Uterus (tissue), 4 donors: ENCODE results near the gene ANAPC15. TPM values are rescaled to one million over a fixed set of nuclear protein-coding genes. Genes with fewer than 3 reads are reported as not detected.

Source experiments
- DNase-seq, 2 donors: peaks; one replicate each; pipeline ENCODE4 v3.0.0-alpha.2; 2019 to 2020
- H3K27ac ChIP-seq, 2 donors: fragments of 200-600 bp; sonication (generic); 1 replicate in 1 of 2; 2 replicates in 1 of 2; pipeline ENCODE4 v1.5.1; 2016 to 2018
- H3K27me3 ChIP-seq, 2 donors: fragments of 200-600 bp; sonication (generic); one replicate each; pipeline ENCODE4 v1.5.1; 2018 to 2019; ENCODE audit warnings: control low read depth in 1 of 2
- H3K36me3 ChIP-seq, 2 donors: fragments of 200-600 bp; sonication (generic); one replicate each; pipeline ENCODE4 v1.5.1; 2019; ENCODE audit warnings: control low read depth in 1 of 2
- H3K4me1 ChIP-seq, 2 donors: fragments of 200-600 bp; sonication (generic); one replicate each; pipeline ENCODE4 v1.5.1; 2018 to 2019; ENCODE audit warnings: control low read depth in 1 of 2
- H3K4me3 ChIP-seq, 2 donors: fragments of 200-600 bp; sonication (generic); 1 replicate in 1 of 2; 2 replicates in 1 of 2; pipeline ENCODE4 v1.5.1; 2018 to 2019; ENCODE audit warnings: mild to moderate bottlenecking in 1 of 2
- H3K9me3 ChIP-seq, 2 donors: fragments of 200-600 bp; sonication (generic); one replicate each; pipeline ENCODE4 v1.5.1; 2019; ENCODE audit warnings: control low read depth in 1 of 2
- CTCF ChIP-seq, 4 experiments: fragments of 200-600 bp in 2 of 4; fragments of 450-650 bp in 2 of 4; sonication (generic) in 2 of 4; IDR thresholded peaks; one replicate each; pipeline ENCODE4 v1.5.1; 2016 to 2019; ENCODE audit warnings: antibody characterized with exemption in 4 of 4, mild to moderate bottlenecking in 2 of 4, moderate library complexity in 1 of 4
- POLR2A ChIP-seq, 2 donors: fragments of 450-650 bp; IDR thresholded peaks; one replicate each; pipeline ENCODE4 v1.6.1; 2016; ENCODE audit warnings: antibody characterized with exemption in 2 of 2, mild to moderate bottlenecking in 1 of 2, moderate library complexity in 1 of 2
- intact Hi-C: fragments of 100-400 bp; cut with DNase I; formaldehyde crosslinking; loops from one replicate; pipeline ENCODE4 v1.15.1; 2023; ENCODE audit warnings: low total_unique reads
- total RNA-seq, 4 donors: library from RNA; depleted of rRNA in 3 of 4; stranded (reverse); fragments of >200 nt in 3 of 4; gene quantifications; one replicate each; pipeline versions ENCODE4 v1.1.0 to v1.2.4, GENCODE V29; 2014 to 2023
- donor health status: DM: yes; HTN: yes; CAD: no.

The ANAPC15 gene
- total RNA-seq, 4 donors from 2014 or later = 6.5 to 56.9 (median 20.7) TPM

DNA sequence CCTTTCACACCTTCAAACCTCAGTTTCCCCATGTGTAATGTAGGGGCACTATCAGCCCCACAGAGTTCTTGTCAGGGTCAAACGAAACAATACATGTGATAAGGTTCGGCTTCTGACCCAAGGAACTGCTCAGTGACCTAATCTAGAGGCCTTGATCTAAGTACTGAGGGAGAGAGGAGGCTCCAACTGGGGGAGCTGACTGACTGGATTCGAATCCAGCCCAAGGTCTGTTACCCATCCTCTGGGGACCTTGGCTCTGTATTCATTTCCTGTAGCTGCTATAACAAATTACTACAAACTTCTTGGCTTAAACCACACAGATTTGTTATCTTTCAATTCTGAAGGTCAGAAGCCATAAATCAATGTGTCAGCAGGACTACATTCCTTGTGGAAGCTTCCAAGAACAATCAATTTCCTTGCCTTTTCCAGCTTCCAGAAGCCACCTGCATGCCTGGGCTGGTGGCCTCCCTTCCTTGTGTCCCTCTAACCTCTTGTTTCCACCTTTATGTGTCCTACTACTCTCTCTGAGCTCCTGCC lies 10.7 kb upstream of the ANAPC15 start:
- no peak for DNase-seq
- Histone ChIP-seq H3K9me3 (no peaks in the 10 kb centered on the region), H3K4me1 (no peaks in the 10 kb centered on the region), H3K4me3 (no peak overlapping the region), H3K27me3 (no peaks in the 10 kb centered on the region), H3K36me3 (no peaks in the 10 kb centered on the region), H3K27ac (no peak overlapping the region)
- TF ChIP-seq POLR2A (IDR thresholded peaks at IDR 0.05) (no peak), CTCF (IDR thresholded peaks at IDR 0.05) (no peak)
- intact Hi-C loops = no loop called here

GRCh38 chr11:72122607-72123006 lies 10.1 kb upstream of the ANAPC15 start:
- Histone ChIP-seq H3K9me3 (no peaks in the 10 kb centered on the region), H3K4me3 (no peak overlapping the region), H3K36me3 (no peaks in the 10 kb centered on the region), H3K27me3 (no peaks in the 10 kb centered on the region), H3K27ac (no peak overlapping the region), H3K4me1 (no peaks in the 10 kb centered on the region)
- intact Hi-C loops = no loop called here
- no peak for DNase-seq
- no peak for TF ChIP-seq POLR2A (IDR thresholded peaks at IDR 0.05)
- no peak for TF ChIP-seq CTCF (IDR thresholded peaks at IDR 0.05)

DNA sequence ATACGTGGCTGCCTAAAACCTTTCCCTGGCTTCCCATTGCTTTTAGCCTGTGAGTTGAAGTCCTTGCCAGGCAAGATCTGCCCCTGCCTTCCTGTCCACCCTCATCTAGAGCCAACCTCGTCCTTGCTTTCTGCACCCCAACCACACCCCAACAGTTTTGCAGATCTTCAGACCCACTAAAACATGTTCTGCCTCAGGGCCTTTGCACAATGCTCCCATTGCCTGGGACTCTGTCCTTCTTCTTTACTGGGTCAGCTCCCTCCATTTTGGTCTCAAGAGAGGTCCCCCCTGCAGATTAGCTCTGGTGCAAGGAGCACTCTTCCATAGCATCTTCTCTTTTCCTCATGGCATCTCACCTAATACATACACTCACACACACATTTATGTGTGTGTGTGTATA lies 8.4 kb upstream of the ANAPC15 start:
- H3K36me3 ChIP-seq = no peaks in the 10 kb centered on the region
- no peak overlapping the region for H3K27ac ChIP-seq

GRCh38 chr11:72119198-72119597 lies 6.7 kb upstream of the ANAPC15 start:
- no peak for TF ChIP-seq POLR2A (IDR thresholded peaks at IDR 0.05)
- no peak for TF ChIP-seq CTCF (IDR thresholded peaks at IDR 0.05)
- DNase-seq = no peak
- intact Hi-C loops = no loop called here
- H3K27me3 ChIP-seq = no peaks in the 10 kb centered on the region
- no peak overlapping the region for H3K4me3 ChIP-seq
- no peaks in the 10 kb centered on the region for H3K4me1 ChIP-seq
- no peaks in the 10 kb centered on the region for H3K36me3 ChIP-seq
- H3K9me3 ChIP-seq = no peaks in the 10 kb centered on the region
- H3K27ac ChIP-seq = no peak overlapping the region

More for the DNA sequence above, 8.4 kb upstream of the ANAPC15 start:
- no peak for DNase-seq
- no peak for TF ChIP-seq CTCF (IDR thresholded peaks at IDR 0.05)
- no peak for TF ChIP-seq POLR2A (IDR thresholded peaks at IDR 0.05)
- Histone ChIP-seq H3K4me3 (no peak overlapping the region), H3K27me3 (no peaks in the 10 kb centered on the region), H3K9me3 (no peaks in the 10 kb centered on the region), H3K4me1 (no peaks in the 10 kb centered on the region)
- intact Hi-C loops = no loop called here

DNA sequence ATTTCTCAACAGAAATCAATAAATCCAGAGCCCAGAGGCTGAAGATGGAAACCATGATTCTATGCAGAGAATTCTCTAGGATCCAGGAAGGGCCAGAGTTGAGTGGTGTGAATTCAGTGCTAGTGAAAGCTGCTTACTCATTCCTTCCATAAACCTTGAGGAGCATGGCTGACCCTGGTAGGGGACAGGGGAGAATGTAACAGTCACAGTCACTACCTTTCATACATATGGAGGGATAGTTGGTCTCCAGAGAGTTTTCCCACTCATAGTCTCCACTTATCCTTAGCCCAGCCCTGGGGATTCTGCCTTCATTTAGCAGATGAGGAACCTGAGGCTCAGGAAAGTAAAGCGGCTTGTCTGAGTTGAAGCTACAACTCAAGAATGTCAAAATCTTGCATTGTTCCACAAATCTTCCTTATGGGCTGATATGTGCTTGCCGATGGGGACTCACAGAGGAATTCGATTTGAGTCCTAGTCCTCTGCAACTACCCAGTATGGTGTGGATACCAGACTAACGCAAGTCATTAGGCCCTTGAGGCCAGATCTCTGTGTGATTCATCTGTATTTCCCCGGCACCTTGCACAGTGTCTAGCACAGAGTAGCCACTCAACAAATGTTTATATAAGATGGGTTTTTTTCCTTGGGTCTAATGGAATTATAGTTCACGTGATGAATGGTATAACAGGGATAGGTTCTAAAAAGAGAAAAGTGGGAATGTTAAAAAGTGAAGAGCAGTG lies 3.7 kb upstream of the ANAPC15 start:
- H3K4me3 ChIP-seq = no peak overlapping the region
- TF ChIP-seq CTCF (IDR thresholded peaks at IDR 0.05) (no peak), POLR2A (IDR thresholded peaks at IDR 0.05) (no peak)
- H3K27me3 ChIP-seq = no peaks in the 10 kb centered on the region
- no peak for DNase-seq
- peaks cover 0 to 5% of the 10 kb centered on the region in 2 donors for H3K4me1 ChIP-seq
- H3K27ac ChIP-seq = no peak overlapping the region
- intact Hi-C loops = no loop called here
- H3K36me3 ChIP-seq = no peaks in the 10 kb centered on the region
- no peaks in the 10 kb centered on the region for H3K9me3 ChIP-seq
